Cardiac muscle cell (in vitro differentiated cells and primary cell): ENCODE results near the gene RRAD. TPM values are rescaled to one million over a fixed set of nuclear protein-coding genes. Genes with fewer than 3 reads are reported as not detected.

ENCODE experiments used
- DNase-seq, 2 donors: peaks; one replicate each; pipeline versions ENCODE4 v3.0.0 to v3.0.0-alpha.2; 2010 to 2017; ENCODE audit warnings: low read depth in 1 of 2, low spot score in 1 of 2
- H3K27ac ChIP-seq: fragments of 200-600 bp; sonication (generic); 2 replicates; pipeline ENCODE4 v1.5.1; 2016
- H3K27me3 ChIP-seq: fragments of 200-600 bp; sonication (generic); 2 replicates; pipeline ENCODE4 v1.6.0; 2016; ENCODE audit warnings: control low read depth
- H3K36me3 ChIP-seq: fragments of 200-600 bp; sonication (generic); 2 replicates; pipeline ENCODE4 v1.5.1; 2016; ENCODE audit warnings: control low read depth
- H3K4me1 ChIP-seq: fragments of 200-600 bp; sonication (generic); 2 replicates; pipeline ENCODE4 v1.8.1; 2017; ENCODE audit warnings: low read depth, mild to moderate bottlenecking, mixed run types
- H3K4me3 ChIP-seq: fragments of 200-600 bp; sonication (generic); 2 replicates; pipeline ENCODE4 v1.5.1; 2016; ENCODE audit warnings: mild to moderate bottlenecking
- H3K9me3 ChIP-seq: fragments of 200-600 bp; sonication (generic); 2 replicates; pipeline ENCODE4 v1.5.1; 2017; ENCODE audit warnings: low read depth, mild to moderate bottlenecking, control low read depth
- polyA plus RNA-seq: library from polyadenylated mRNA; unstranded; fragments of >200 nt; fragmentation: Nextera tagmentation; extraction: Ambion mirVana; gene quantifications from 2 replicates; pipeline ENCODE4 v1.2.1, GENCODE V29; 2016
- total RNA-seq: library from RNA; depleted of rRNA; stranded (reverse); fragments of >200 nt; gene quantifications from 2 replicates; pipeline ENCODE4 v1.2.3, GENCODE V29; 2016
- TF ChIP-seq, protein P1 (sequence below): IDR thresholded peaks from 2 replicates; pipeline ENCODE4 v1.5.1; 2012; ENCODE audit warnings: low read depth, mild to moderate bottlenecking, low read length

RRAD gene
- total and polyA plus RNA-seq, 2 experiments from 2014 or later, result 73.8 to 246 TPM

DNA sequence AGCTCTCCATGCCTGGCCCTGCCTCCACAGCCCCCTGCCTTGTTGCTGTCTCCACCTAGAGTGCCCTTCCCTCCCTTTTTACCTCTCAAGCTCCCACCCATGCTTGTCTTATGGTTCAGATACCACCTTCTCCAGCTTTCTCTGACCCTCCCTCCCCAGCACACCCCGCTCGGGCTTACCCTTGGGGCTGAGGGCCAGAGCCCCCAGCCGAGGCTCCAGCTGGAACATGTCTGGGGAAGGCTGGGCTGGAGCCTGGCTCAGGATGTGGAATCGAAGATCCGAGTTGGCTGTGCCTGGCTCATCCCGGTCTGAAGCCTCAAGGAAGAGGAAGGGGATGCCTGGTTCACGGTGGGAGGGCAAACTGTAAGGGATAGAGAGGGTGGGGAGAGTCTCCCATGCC is 10.3 kb downstream of the RRAD start:
- peaks cover 13% of the 10 kb centered on the region for H3K4me1 ChIP-seq
- H3K9me3 ChIP-seq, result no peaks in the 10 kb centered on the region
- TF ChIP-seq, protein P1, sequence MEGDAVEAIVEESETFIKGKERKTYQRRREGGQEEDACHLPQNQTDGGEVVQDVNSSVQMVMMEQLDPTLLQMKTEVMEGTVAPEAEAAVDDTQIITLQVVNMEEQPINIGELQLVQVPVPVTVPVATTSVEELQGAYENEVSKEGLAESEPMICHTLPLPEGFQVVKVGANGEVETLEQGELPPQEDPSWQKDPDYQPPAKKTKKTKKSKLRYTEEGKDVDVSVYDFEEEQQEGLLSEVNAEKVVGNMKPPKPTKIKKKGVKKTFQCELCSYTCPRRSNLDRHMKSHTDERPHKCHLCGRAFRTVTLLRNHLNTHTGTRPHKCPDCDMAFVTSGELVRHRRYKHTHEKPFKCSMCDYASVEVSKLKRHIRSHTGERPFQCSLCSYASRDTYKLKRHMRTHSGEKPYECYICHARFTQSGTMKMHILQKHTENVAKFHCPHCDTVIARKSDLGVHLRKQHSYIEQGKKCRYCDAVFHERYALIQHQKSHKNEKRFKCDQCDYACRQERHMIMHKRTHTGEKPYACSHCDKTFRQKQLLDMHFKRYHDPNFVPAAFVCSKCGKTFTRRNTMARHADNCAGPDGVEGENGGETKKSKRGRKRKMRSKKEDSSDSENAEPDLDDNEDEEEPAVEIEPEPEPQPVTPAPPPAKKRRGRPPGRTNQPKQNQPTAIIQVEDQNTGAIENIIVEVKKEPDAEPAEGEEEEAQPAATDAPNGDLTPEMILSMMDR, result no peak
- H3K27ac ChIP-seq, result no peak overlapping the region
- no peak for DNase-seq
- no peaks in the 10 kb centered on the region for H3K27me3 ChIP-seq
- H3K36me3 ChIP-seq, result no peaks in the 10 kb centered on the region
- H3K4me3 ChIP-seq, result no peak overlapping the region

- Histone ChIP-seq H3K27ac (no peak overlapping the region), H3K36me3 (no peaks in the 10 kb centered on the region), H3K27me3 (no peaks in the 10 kb centered on the region), H3K9me3 (no peaks in the 10 kb centered on the region), H3K4me3 (no peak overlapping the region), H3K4me1 (peaks cover 8% of the 10 kb centered on the region)
- TF ChIP-seq, protein P1, result no peak
- no peak for DNase-seq
These were observed 10.8 kb downstream of the RRAD start for GRCh38 chr16:66914541-66914940.

- Histone ChIP-seq H3K27ac (no peak overlapping the region), H3K4me3 (no peak overlapping the region), H3K9me3 (no peaks in the 10 kb centered on the region), H3K36me3 (no peaks in the 10 kb centered on the region), H3K4me1 (peaks cover 1% of the 10 kb centered on the region), H3K27me3 (no peaks in the 10 kb centered on the region)
- TF ChIP-seq, protein P1, result no peak
- DNase-seq, result no peak
These were observed 11.6 kb downstream of the RRAD start for GRCh38 chr16:66913711-66914110.

GRCh38 chr16:66913081-66913480 is 12.3 kb downstream of the RRAD start:
- H3K27me3 ChIP-seq, result no peaks in the 10 kb centered on the region
- DNase-seq, result peak in 1 of 2 donors; percentile 65

GRCh38 chr16:66911801-66912200 is 13.5 kb downstream of the RRAD start:
- Histone ChIP-seq H3K4me1 (peaks cover 4% of the 10 kb centered on the region), H3K36me3 (no peaks in the 10 kb centered on the region), H3K9me3 (no peaks in the 10 kb centered on the region), H3K27ac (no peak overlapping the region), H3K27me3 (no peaks in the 10 kb centered on the region), H3K4me3 (no peak overlapping the region)
- TF ChIP-seq, protein P1, result no peak
- DNase-seq, result no peak

More at GRCh38 chr16:66913081-66913480, 12.3 kb downstream of the RRAD start:
- no peaks in the 10 kb centered on the region for H3K36me3 ChIP-seq
- no peaks in the 10 kb centered on the region for H3K9me3 ChIP-seq
- TF ChIP-seq, protein P1, result no peak
- H3K27ac ChIP-seq, result no peak overlapping the region
- no peaks in the 10 kb centered on the region for H3K4me1 ChIP-seq
- H3K4me3 ChIP-seq, result no peak overlapping the region

DNA sequence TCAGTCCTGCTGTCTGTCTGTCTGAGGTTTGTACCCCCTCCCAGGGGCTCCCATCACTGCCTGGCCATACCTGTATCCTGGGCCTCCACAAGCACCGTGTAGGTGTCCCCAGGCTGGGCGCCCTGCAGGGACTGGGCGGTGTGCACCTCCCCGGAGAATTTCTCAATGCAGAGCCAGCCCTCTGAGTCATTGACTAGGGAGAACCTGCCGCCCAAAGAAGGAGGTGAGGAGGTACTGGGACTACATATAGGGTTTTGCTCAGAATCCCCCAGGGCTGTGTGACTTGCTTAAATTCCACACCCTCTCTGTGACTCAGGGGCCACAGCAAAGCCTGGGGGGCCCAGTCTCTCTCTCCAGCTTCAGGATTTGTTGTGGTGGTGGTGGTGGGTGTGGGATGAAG is 14.2 kb downstream of the RRAD start:
- Histone ChIP-seq H3K27ac (no peak overlapping the region), H3K4me1 (peaks cover 11% of the 10 kb centered on the region), H3K9me3 (no peaks in the 10 kb centered on the region), H3K4me3 (no peak overlapping the region), H3K27me3 (no peaks in the 10 kb centered on the region), H3K36me3 (no peaks in the 10 kb centered on the region)
- TF ChIP-seq, protein P1, result no peak
- DNase-seq, result no peak
